HEK293 (cell line): ENCODE data around the gene DTNA.

ENCODE experiments used
- CTCF ChIA-PET: fragments of 350-600 bp; formaldehyde crosslinking; extraction: SDS; loops from one replicate; lab custom pipeline; 2021; ENCODE audit warnings: antibody characterized with exemption; lab: Yijun Ruan, JAX
- POLR2A ChIA-PET: fragments of 300-600 bp; formaldehyde crosslinking; extraction: SDS; loops from one replicate; lab custom pipeline; 2020; ENCODE audit warnings: antibody characterized with exemption, inconsistent platforms; lab: Yijun Ruan, JAX
- H3K27ac ChIP-seq: fragments of 200-500 bp; sonication (Bioruptor generic); 2 replicates; pipeline ENCODE4 v1.5.1; 2014; ENCODE audit warnings: low read depth, low read length, control low read depth, inconsistent platforms; ENCODE audit errors: extremely low read depth
- H3K36me3 ChIP-seq, 2 experiments: fragments of 200-500 bp in 1 of 2; sonication (Bioruptor generic) in 1 of 2; 1 replicate in 1 of 2; 2 replicates in 1 of 2; pipeline ENCODE4 v1.5.1; 2014 to 2017; ENCODE audit warnings: inconsistent platforms in 2 of 2, low read length in 2 of 2; ENCODE audit not compliant: control insufficient read depth in 2 of 2, insufficient read depth in 1 of 2
- H3K4me1 ChIP-seq: fragments of 200-500 bp; sonication (Bioruptor generic); 2 replicates; pipeline ENCODE4 v1.5.1; 2014; ENCODE audit warnings: mild to moderate bottlenecking, low read length, inconsistent platforms; ENCODE audit not compliant: control insufficient read depth, insufficient read depth
- H3K4me3 ChIP-seq: 2 replicates; pipeline ENCODE4 v1.5.1; 2011; ENCODE audit warnings: low read depth, mild to moderate bottlenecking, control low read depth, low read length, moderate library complexity
- H3K9me3 ChIP-seq: fragments of 200-500 bp; sonication (Bioruptor generic); 2 replicates; pipeline ENCODE4 v1.5.1; 2014; ENCODE audit warnings: low read depth, low read length, inconsistent platforms; ENCODE audit not compliant: control insufficient read depth, insufficient read depth
- BCL11B ChIP-seq: fragments of 450-650 bp; formaldehyde crosslinking; IDR thresholded peaks from 2 replicates; pipeline ENCODE4 v1.5.1; 2016; ENCODE audit warnings: low read depth, missing biosample characterization, missing genetic modification characterization
- GLIS1 ChIP-seq: fragments of 450-650 bp; formaldehyde crosslinking; IDR thresholded peaks from 2 replicates; pipeline ENCODE4 v1.5.1; 2016; ENCODE audit warnings: missing biosample characterization, missing genetic modification characterization
- HIC1 ChIP-seq: fragments of 450-650 bp; formaldehyde crosslinking; IDR thresholded peaks from 2 replicates; pipeline ENCODE4 v1.5.1; 2016; ENCODE audit warnings: missing biosample characterization, missing genetic modification characterization
- KLF9 ChIP-seq: fragments of 450-650 bp; formaldehyde crosslinking; IDR thresholded peaks from 2 replicates; pipeline ENCODE4 v1.5.1; 2016; ENCODE audit warnings: missing biosample characterization, missing genetic modification characterization, low read depth
- PRDM10 ChIP-seq: fragments of 450-650 bp; formaldehyde crosslinking; IDR thresholded peaks from 2 replicates; pipeline ENCODE4 v1.5.1; 2016; ENCODE audit warnings: missing biosample characterization, missing genetic modification characterization
- REST ChIP-seq: fragments of 450-650 bp; formaldehyde crosslinking; IDR thresholded peaks from 2 replicates; pipeline ENCODE4 v1.5.1; 2016; ENCODE audit warnings: missing biosample characterization, missing genetic modification characterization
- SP7 ChIP-seq: fragments of 450-650 bp; formaldehyde crosslinking; IDR thresholded peaks from 2 replicates; pipeline ENCODE4 v1.5.1; 2016; ENCODE audit warnings: missing biosample characterization, missing genetic modification characterization
- ZBTB1 ChIP-seq: fragments of 450-650 bp; formaldehyde crosslinking; IDR thresholded peaks from 2 replicates; pipeline ENCODE4 v1.5.1; 2016; ENCODE audit warnings: missing biosample characterization, missing genetic modification characterization
- ZBTB49 ChIP-seq: fragments of 450-650 bp; formaldehyde crosslinking; IDR thresholded peaks from 2 replicates; pipeline ENCODE4 v1.5.1; 2016; ENCODE audit warnings: missing biosample characterization, missing genetic modification characterization, low read depth
- ZEB2 ChIP-seq: fragments of 450-650 bp; formaldehyde crosslinking; IDR thresholded peaks from 2 replicates; pipeline ENCODE4 v1.5.1; 2016; ENCODE audit warnings: missing biosample characterization, missing genetic modification characterization
- ZNF148 ChIP-seq: fragments of 450-650 bp; formaldehyde crosslinking; IDR thresholded peaks from 2 replicates; pipeline ENCODE4 v1.5.0; 2017; ENCODE audit warnings: missing biosample characterization, missing genetic modification characterization, borderline replicate concordance
- ZNF19 ChIP-seq: fragments of 450-650 bp; formaldehyde crosslinking; IDR thresholded peaks from 2 replicates; pipeline ENCODE4; 2016; ENCODE audit warnings: missing biosample characterization, missing genetic modification characterization, low read depth
- ZNF223 ChIP-seq: fragments of 450-650 bp; formaldehyde crosslinking; IDR thresholded peaks from 2 replicates; pipeline ENCODE4 v1.5.1; 2016; ENCODE audit warnings: missing biosample characterization, missing genetic modification characterization
- ZNF311 ChIP-seq: fragments of 450-650 bp; formaldehyde crosslinking; IDR thresholded peaks from 2 replicates; pipeline ENCODE4 v1.5.1; 2017; ENCODE audit warnings: missing biosample characterization, missing genetic modification characterization, borderline replicate concordance
- ZNF426 ChIP-seq: fragments of 450-650 bp; formaldehyde crosslinking; IDR thresholded peaks from 2 replicates; pipeline ENCODE4 v1.5.1; 2017; ENCODE audit warnings: missing biosample characterization, missing genetic modification characterization, mild to moderate bottlenecking, inconsistent platforms, moderate library complexity
- ZNF433 ChIP-seq: fragments of 450-650 bp; formaldehyde crosslinking; IDR thresholded peaks from 2 replicates; pipeline ENCODE4 v1.5.1; 2016; ENCODE audit warnings: missing biosample characterization, missing genetic modification characterization, low read depth
- ZNF488 ChIP-seq: fragments of 450-650 bp; formaldehyde crosslinking; IDR thresholded peaks from 2 replicates; pipeline ENCODE4 v1.5.1; 2016; ENCODE audit warnings: missing biosample characterization, missing genetic modification characterization
- ZNF621 ChIP-seq: fragments of 450-650 bp; formaldehyde crosslinking; IDR thresholded peaks from 2 replicates; pipeline ENCODE4 v1.5.1; 2017; ENCODE audit warnings: missing biosample characterization, missing genetic modification characterization
- ZNF645 ChIP-seq: fragments of 450-650 bp; formaldehyde crosslinking; IDR thresholded peaks from 2 replicates; pipeline ENCODE4; 2016; ENCODE audit warnings: missing biosample characterization, missing genetic modification characterization
- ZNF670 ChIP-seq: fragments of 450-650 bp; formaldehyde crosslinking; IDR thresholded peaks from 2 replicates; pipeline ENCODE4 v1.5.1; 2016; ENCODE audit warnings: missing biosample characterization, missing genetic modification characterization, low read depth

DTNA gene

GRCh38 chr18:34720220-34720619, 10.1 kb downstream of the DTNA start (continued):
- no peak for TF ChIP-seq HIC1 (tag by site-specific recombination)
- TF ChIP-seq ZNF19 (tag by site-specific recombination), result no peak
- no peak for TF ChIP-seq ZEB2 (tag by site-specific recombination)
- no peak for TF ChIP-seq ZBTB1 (tag by site-specific recombination)
- no peak for TF ChIP-seq ZNF621 (tag by site-specific recombination)

- H3K9me3 ChIP-seq, result no peaks in the 10 kb centered on the region
- ChIA-PET CTCF (interaction anchor here (0.5 to 3.2 kb wide), 9 partner anchors 8 to 1567 kb away, joined by 3 to 25 read pairs (median 3); partner anchors contain the start of gene DTNA), POLR2A (no interaction called here)
- no peak for TF ChIP-seq ZNF645 (tag by site-specific recombination)
- TF ChIP-seq ZNF488 (tag by site-specific recombination), result no peak
- TF ChIP-seq ZNF223 (tag by site-specific recombination), result no peak
- TF ChIP-seq PRDM10 (tag by site-specific recombination), result no peak
- no peak for TF ChIP-seq ZBTB49 (tag by site-specific recombination)
- no peak for TF ChIP-seq GLIS1
- TF ChIP-seq ZNF311 (tag by site-specific recombination), result no peak
- TF ChIP-seq REST, result no peak
- TF ChIP-seq BCL11B (tag by site-specific recombination), result no peak
- TF ChIP-seq KLF9 (tag by site-specific recombination), result no peak
- TF ChIP-seq ZNF433, result no peak
- no peak for TF ChIP-seq ZNF148 (tag by site-specific recombination)
- TF ChIP-seq ZNF426 (tag by site-specific recombination), result no peak
- TF ChIP-seq SP7 (tag by site-specific recombination), result no peak
- TF ChIP-seq ZNF670 (tag by site-specific recombination), result no peak
Observed at GRCh38 chr18:34723143-34723542, 13.0 kb downstream of the DTNA start.

More at GRCh38 chr18:34723143-34723542, 13.0 kb downstream of the DTNA start:
- no peak overlapping the region for H3K4me3 ChIP-seq
- H3K36me3 ChIP-seq, result no peaks in the 10 kb centered on the region
- H3K27ac ChIP-seq, result no peak overlapping the region
- H3K4me1 ChIP-seq, result no peaks in the 10 kb centered on the region
